ENCODE data around the gene MUC4. TPM values are rescaled to one million over a fixed set of nuclear protein-coding genes. Genes with fewer than 3 reads are reported as not detected.

MUC4 gene
- total and polyA plus RNA-seq, 9 of the 15 experiments (the other 6 are each of a cell fraction or from before 2014, with no cell fraction given): under 0.01 to 0.21 (median 0.10) TPM; not detected in 4

DNA sequence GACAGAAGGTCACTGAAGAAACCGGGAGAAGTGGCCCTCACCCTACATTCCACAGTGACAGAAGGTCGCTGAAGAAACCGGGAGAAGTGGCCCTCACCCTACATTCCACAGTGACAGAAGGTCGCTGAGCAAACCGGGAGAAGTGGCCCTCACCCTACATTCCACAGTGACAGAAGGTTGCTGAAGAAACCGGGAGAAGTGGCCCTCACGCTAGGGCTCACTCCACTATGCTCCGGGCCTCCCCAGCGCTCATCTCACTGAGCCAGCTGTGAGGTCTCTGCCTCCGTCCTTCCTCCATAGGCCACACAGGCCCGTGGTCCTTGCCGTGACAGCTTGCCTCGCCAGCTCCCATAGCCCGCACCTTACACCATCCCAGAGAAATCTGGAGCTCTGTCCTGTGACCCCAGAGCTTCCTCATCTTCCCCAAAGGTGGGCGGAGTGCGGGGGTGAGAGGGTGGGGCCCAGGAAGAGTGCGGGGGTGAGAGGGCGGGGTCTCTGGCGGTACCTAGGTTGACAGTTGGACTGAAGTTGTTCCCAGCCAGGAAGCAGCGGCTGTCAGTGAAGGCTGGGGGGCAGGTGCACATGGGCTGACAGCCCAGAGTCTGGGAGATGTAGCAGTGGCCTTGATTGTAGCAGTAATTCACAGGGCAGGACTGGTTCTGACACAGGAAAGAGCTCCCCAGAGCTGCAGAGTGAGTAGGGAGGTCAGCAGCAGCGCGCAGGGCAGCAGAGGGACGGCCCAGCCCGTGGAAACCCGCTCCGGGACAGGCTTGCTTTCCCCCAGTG is 59.0 kb downstream of the MUC4 start (continued):
- TF ChIP-seq PHF8 (IDR thresholded peaks at IDR 0.05; ENCODE audit: borderline replicate concordance, low read length) (no peak), NFE2 (IDR thresholded peaks at IDR 0.05; ENCODE audit: low read depth) (no peak)

DNA sequence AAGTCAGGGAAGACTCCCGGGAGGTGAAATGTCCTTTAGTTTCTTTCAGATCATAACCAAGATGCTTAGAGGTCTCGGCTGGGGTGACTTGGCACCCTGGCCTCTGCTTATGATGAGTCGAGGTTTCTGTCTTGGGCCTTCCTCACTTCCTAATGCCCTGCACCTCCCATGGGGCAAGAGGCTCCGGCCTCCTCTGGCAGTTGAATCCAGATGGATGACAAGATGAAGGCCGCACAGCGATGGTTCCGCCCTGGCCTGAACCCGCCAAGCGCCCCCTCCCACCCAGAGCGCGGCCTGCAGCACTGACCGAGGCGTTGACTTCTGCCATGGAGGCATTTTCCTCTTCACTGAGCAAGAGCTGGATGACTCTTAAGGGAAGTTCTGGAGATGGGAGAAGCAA is 59.7 kb downstream of the MUC4 start:
- ATAC-seq (no peak), DNase-seq (ENCODE audit: extremely low read depth in 1 of 4, low spot score in 3 of 4) (no peak), FAIRE-seq (no peak)
- intact Hi-C loops (cut with micrococcal nuclease) (no loop called here), in situ Hi-C loops (cut with MboI) (no loop called here)
- Histone ChIP-seq H3K79me2 (ENCODE audit: control insufficient read depth, insufficient read depth, low read length) (no peaks in the 10 kb centered on the region), H3K4me3 (no peak overlapping the region), H3K36me3 (ENCODE audit: control insufficient read depth, insufficient read depth, low read length) (no peaks in the 10 kb centered on the region), H3K4me2 (ENCODE audit: insufficient read depth, low read length) (no peak overlapping the region), H3K9me3 (replicated peaks; ENCODE audit: control insufficient read depth, insufficient read depth, low read depth, low read length) (no peaks in the 10 kb centered on the region), H3K27ac (ENCODE audit: extremely low read depth, low read depth, low read length) (no peak overlapping the region), H2AFZ (ENCODE audit: low read depth, low read length) (no peak overlapping the region), H4K20me1 (replicated peaks; ENCODE audit: control insufficient read depth, insufficient read depth, low read length) (no peaks in the 10 kb centered on the region), H3K27me3 (ENCODE audit: control insufficient read depth in 2 of 2, insufficient read depth in 2 of 2, low read length in 2 of 2) (peaks cover 1 to 43% of the 10 kb centered on the region in 2 experiments; a peak in 4 of 5 replicates), H3K9ac (ENCODE audit: insufficient read depth in 1 of 2, low read depth in 2 of 2, low read length in 2 of 2) (no peak overlapping the region), H3K9me1 (ENCODE audit: control insufficient read depth, insufficient read depth, low read length) (no peaks in the 10 kb centered on the region), H3K4me1 (replicated peaks in 1 of 2; ENCODE audit: control insufficient read depth in 2 of 2, insufficient read depth in 2 of 2, low read length in 2 of 2) (peaks cover 0 to 32% of the 10 kb centered on the region in 2 experiments; a peak in 3 of 5 replicates)
- TF ChIP-seq NFYB (IDR thresholded peaks at IDR 0.05; ENCODE audit: extremely low read depth, insufficient read length) (no peak), MBD2 (IDR thresholded peaks at IDR 0.05; ENCODE audit: borderline replicate concordance, low read depth) (no peak), KAT2B (IDR thresholded peaks at IDR 0.05; ENCODE audit: low read depth, low read length) (no peak), POLR2B (IDR thresholded peaks at IDR 0.05; ENCODE audit: low read depth, partially characterized antibody) (no peak), CHCHD3 (CRISPR knock-in tag; IDR thresholded peaks at IDR 0.05) (no peak), ZNF212 (CRISPR knock-in tag; IDR thresholded peaks at IDR 0.05) (no peak)
- TF ChIP-seq, protein P1, sequence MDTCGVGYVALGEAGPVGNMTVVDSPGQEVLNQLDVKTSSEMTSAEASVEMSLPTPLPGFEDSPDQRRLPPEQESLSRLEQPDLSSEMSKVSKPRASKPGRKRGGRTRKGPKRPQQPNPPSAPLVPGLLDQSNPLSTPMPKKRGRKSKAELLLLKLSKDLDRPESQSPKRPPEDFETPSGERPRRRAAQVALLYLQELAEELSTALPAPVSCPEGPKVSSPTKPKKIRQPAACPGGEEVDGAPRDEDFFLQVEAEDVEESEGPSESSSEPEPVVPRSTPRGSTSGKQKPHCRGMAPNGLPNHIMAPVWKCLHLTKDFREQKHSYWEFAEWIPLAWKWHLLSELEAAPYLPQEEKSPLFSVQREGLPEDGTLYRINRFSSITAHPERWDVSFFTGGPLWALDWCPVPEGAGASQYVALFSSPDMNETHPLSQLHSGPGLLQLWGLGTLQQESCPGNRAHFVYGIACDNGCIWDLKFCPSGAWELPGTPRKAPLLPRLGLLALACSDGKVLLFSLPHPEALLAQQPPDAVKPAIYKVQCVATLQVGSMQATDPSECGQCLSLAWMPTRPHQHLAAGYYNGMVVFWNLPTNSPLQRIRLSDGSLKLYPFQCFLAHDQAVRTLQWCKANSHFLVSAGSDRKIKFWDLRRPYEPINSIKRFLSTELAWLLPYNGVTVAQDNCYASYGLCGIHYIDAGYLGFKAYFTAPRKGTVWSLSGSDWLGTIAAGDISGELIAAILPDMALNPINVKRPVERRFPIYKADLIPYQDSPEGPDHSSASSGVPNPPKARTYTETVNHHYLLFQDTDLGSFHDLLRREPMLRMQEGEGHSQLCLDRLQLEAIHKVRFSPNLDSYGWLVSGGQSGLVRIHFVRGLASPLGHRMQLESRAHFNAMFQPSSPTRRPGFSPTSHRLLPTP (IDR thresholded peaks at IDR 0.05; ENCODE audit: borderline replicate concordance, extremely low read depth, insufficient read length): no peak
- TF ChIP-seq, protein P2, sequence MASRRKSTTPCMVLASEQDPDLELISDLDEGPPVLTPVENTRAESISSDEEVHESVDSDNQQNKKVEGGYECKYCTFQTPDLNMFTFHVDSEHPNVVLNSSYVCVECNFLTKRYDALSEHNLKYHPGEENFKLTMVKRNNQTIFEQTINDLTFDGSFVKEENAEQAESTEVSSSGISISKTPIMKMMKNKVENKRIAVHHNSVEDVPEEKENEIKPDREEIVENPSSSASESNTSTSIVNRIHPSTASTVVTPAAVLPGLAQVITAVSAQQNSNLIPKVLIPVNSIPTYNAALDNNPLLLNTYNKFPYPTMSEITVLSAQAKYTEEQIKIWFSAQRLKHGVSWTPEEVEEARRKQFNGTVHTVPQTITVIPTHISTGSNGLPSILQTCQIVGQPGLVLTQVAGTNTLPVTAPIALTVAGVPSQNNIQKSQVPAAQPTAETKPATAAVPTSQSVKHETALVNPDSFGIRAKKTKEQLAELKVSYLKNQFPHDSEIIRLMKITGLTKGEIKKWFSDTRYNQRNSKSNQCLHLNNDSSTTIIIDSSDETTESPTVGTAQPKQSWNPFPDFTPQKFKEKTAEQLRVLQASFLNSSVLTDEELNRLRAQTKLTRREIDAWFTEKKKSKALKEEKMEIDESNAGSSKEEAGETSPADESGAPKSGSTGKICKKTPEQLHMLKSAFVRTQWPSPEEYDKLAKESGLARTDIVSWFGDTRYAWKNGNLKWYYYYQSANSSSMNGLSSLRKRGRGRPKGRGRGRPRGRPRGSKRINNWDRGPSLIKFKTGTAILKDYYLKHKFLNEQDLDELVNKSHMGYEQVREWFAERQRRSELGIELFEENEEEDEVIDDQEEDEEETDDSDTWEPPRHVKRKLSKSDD (conservative IDR thresholded peaks at IDR 0.05; ENCODE audit: low read length): no peak
- ChIA-PET CTCF (ENCODE audit: low intra/inter-chr PET ratio) (no interaction called here), POLR2A (no interaction called here)
- BruUV-seq (replicated peaks): no TSS peak
- 63% methylated on average over 9 of the region's 13 CpGs for WGBS (ENCODE audit: insufficient coverage, low coverage, missing lambda C conversion rate)

Data from K562 (cell line).